ENCODE data around the gene TMEM240.
"Not testable (repeated sequence)": the region's sequence is repeated elsewhere in the genome, so short reads cannot be mapped to it uniquely, and the experiment has no call there.

DNA sequence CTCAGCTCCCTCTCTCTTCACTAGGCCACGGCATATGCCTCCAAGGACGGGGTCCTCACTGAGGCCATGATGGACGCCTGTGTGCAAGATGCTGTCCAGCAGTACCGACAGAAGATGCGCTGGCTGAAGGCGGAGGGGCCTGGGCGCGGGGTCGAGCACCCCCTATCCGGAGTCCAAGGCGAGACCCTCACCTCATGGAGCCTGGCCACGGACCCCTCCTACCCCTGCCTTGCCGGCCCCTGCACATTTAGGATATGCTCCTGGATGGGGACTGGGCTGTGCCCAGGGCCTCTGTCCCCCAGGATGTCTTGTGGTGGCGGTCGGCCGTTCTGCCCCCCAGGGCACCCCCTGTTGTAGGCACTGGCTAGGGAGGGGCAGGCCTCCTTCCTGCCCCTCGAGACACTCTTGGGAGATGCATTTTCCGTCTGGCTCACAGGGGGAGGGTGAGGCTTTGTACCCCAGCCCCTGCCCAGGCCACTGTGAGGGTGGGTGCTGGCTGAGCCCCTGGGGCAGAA is 44.9 kb downstream of the TMEM240 start:
- TF ChIP-seq, protein P1, sequence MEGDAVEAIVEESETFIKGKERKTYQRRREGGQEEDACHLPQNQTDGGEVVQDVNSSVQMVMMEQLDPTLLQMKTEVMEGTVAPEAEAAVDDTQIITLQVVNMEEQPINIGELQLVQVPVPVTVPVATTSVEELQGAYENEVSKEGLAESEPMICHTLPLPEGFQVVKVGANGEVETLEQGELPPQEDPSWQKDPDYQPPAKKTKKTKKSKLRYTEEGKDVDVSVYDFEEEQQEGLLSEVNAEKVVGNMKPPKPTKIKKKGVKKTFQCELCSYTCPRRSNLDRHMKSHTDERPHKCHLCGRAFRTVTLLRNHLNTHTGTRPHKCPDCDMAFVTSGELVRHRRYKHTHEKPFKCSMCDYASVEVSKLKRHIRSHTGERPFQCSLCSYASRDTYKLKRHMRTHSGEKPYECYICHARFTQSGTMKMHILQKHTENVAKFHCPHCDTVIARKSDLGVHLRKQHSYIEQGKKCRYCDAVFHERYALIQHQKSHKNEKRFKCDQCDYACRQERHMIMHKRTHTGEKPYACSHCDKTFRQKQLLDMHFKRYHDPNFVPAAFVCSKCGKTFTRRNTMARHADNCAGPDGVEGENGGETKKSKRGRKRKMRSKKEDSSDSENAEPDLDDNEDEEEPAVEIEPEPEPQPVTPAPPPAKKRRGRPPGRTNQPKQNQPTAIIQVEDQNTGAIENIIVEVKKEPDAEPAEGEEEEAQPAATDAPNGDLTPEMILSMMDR (IDR thresholded peaks at IDR 0.05 in 8 of 11, conservative IDR thresholded peaks at IDR 0.05 in 3 of 11), result not testable (repeated sequence)
- TF ChIP-seq POLR2A, POLR2AphosphoS5 (IDR thresholded peaks at IDR 0.05): not testable (repeated sequence)

All from spleen (tissue), 7 donors.